Measurements from ENCODE around the gene HMSD. TPM values are rescaled to one million over a fixed set of nuclear protein-coding genes. Genes with fewer than 3 reads are reported as not detected.
"Not testable (repeated sequence)": the region's sequence is repeated elsewhere in the genome, so short reads cannot be mapped to it uniquely, and the experiment has no call there.

The HMSD gene
- total RNA-seq, 4 donors from 2014 or later = not detected

- Histone ChIP-seq H3K4me1 (no peaks in the 10 kb centered on the region), H3K36me3 (no peaks in the 10 kb centered on the region), H3K27me3 (no peaks in the 10 kb centered on the region), H3K9me3 (no peaks in the 10 kb centered on the region), H3K27ac (no peak overlapping the region), H3K4me3 (no peak overlapping the region)
- intact Hi-C loops (cut with DNase I; ENCODE audit: low total_unique reads) (no loop called here), in situ Hi-C loops (cut with MboI; ENCODE audit: low sequenced_read_pairs in 4 of 4) (no loop called here)
- TF ChIP-seq, protein P1, sequence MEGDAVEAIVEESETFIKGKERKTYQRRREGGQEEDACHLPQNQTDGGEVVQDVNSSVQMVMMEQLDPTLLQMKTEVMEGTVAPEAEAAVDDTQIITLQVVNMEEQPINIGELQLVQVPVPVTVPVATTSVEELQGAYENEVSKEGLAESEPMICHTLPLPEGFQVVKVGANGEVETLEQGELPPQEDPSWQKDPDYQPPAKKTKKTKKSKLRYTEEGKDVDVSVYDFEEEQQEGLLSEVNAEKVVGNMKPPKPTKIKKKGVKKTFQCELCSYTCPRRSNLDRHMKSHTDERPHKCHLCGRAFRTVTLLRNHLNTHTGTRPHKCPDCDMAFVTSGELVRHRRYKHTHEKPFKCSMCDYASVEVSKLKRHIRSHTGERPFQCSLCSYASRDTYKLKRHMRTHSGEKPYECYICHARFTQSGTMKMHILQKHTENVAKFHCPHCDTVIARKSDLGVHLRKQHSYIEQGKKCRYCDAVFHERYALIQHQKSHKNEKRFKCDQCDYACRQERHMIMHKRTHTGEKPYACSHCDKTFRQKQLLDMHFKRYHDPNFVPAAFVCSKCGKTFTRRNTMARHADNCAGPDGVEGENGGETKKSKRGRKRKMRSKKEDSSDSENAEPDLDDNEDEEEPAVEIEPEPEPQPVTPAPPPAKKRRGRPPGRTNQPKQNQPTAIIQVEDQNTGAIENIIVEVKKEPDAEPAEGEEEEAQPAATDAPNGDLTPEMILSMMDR (IDR thresholded peaks at IDR 0.05 in 4 of 5, conservative IDR thresholded peaks at IDR 0.05 in 1 of 5) = no peak
- no peak for TF ChIP-seq POLR2A (IDR thresholded peaks at IDR 0.05)
- ATAC-seq (no peak), DNase-seq (no peak)
Measured at GRCh38 chr18:63922049-63922448, 27.1 kb upstream of the HMSD start.

- no peak overlapping the region for H3K27ac ChIP-seq
- H3K4me3 ChIP-seq = no peak overlapping the region
- H3K27me3 ChIP-seq = no peaks in the 10 kb centered on the region
- H3K9me3 ChIP-seq = no peaks in the 10 kb centered on the region
- H3K36me3 ChIP-seq = no peaks in the 10 kb centered on the region
- intact Hi-C loops (cut with DNase I; ENCODE audit: low total_unique reads) = no loop called here
- in situ Hi-C loops (cut with MboI; ENCODE audit: low sequenced_read_pairs in 4 of 4) = no loop called here
- no peaks in the 10 kb centered on the region for H3K4me1 ChIP-seq
- no peak for DNase-seq
- ATAC-seq = no peak
- TF ChIP-seq, protein P1 (IDR thresholded peaks at IDR 0.05 in 4 of 5, conservative IDR thresholded peaks at IDR 0.05 in 1 of 5) = no peak
- TF ChIP-seq POLR2A (IDR thresholded peaks at IDR 0.05) = no peak
Measured at GRCh38 chr18:63924551-63924950, 24.6 kb upstream of the HMSD start.

GRCh38 chr18:63928331-63928730 lies 20.8 kb upstream of the HMSD start:
- Histone ChIP-seq H3K4me3 (no peak overlapping the region), H3K4me1 (no peaks in the 10 kb centered on the region), H3K27me3 (no peaks in the 10 kb centered on the region), H3K36me3 (no peaks in the 10 kb centered on the region), H3K27ac (no peak overlapping the region), H3K9me3 (no peaks in the 10 kb centered on the region)
- in situ Hi-C loops (cut with MboI; ENCODE audit: low sequenced_read_pairs in 4 of 4) (loop anchor here in 1 of 4 donors (25.0 kb wide), 1 partner anchor 91 kb away; no protein-coding TSS in a partner anchor), intact Hi-C loops (cut with DNase I; ENCODE audit: low total_unique reads) (no loop called here)
- TF ChIP-seq POLR2A (IDR thresholded peaks at IDR 0.05) = no peak
- TF ChIP-seq, protein P1 (IDR thresholded peaks at IDR 0.05 in 4 of 5, conservative IDR thresholded peaks at IDR 0.05 in 1 of 5) = no peak
- no peak for DNase-seq
- no peak for ATAC-seq

DNA sequence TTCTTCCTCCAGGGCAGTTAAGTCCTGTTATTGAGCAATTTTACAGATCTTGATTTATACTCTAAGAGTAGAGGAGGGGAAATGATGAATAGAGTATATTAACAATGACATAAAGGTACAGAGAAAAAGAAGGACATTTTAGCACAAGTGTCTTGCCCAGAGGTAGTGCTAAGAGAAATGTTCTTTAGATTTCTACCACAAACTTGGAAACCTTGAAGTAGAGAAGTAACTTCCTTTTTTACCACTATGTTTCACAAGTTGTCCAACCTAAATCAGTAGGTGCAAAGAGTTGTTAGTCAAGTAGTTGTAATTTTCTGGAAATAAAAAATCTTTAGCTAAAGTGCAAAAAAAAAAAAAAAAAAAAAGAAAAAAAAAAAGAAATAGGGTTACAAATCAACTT lies 19.7 kb upstream of the HMSD start:
- H3K4me3 ChIP-seq; DNase-seq; H3K36me3 ChIP-seq; H3K27me3 ChIP-seq; intact Hi-C loops (cut with DNase I; ENCODE audit: low total_unique reads); ATAC-seq; H3K4me1 ChIP-seq; H3K27ac ChIP-seq; H3K9me3 ChIP-seq: not testable (repeated sequence)
- in situ Hi-C loops (cut with MboI; ENCODE audit: low sequenced_read_pairs in 4 of 4) = loop anchor here in 1 of 4 donors (25.0 kb wide), 1 partner anchor 92 kb away; no protein-coding TSS in a partner anchor

DNA sequence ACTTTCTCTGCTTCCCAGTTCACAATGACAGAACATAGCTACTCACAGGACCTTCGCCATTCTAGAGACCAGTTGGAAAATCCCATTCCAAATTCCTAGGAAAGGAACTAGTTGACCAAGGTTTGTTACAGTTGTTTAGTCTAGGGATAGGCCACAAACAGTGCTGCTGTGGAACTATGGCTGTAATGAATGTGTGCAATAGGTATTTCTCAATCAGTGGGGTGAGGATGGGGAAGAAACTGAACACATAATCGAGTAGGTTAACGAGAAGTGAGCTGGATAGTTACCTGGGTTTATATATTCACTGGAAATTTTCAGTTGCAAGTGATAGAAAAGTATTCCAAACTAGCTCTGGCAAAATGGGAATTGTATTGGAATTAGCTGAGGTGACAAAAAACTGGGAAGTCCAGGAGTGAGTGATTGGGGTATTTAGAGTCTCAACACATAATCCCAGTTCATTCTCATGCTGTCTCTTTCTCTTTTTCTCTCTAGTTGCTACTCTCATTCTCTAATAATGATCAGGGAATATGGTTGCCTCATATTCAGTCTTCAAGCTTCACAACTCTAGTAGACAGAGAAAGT lies 18.2 kb upstream of the HMSD start:
- Histone ChIP-seq H3K4me3 (no peak overlapping the region), H3K36me3 (no peaks in the 10 kb centered on the region), H3K4me1 (no peaks in the 10 kb centered on the region), H3K9me3 (no peaks in the 10 kb centered on the region), H3K27me3 (no peaks in the 10 kb centered on the region), H3K27ac (no peak overlapping the region)
- in situ Hi-C loops (cut with MboI; ENCODE audit: low sequenced_read_pairs in 4 of 4) (loop anchor here in 1 of 4 donors (25.0 kb wide), 1 partner anchor 94 kb away; no protein-coding TSS in a partner anchor), intact Hi-C loops (cut with DNase I; ENCODE audit: low total_unique reads) (no loop called here)
- no peak for DNase-seq
- ATAC-seq = no peak
- TF ChIP-seq, protein P1 (IDR thresholded peaks at IDR 0.05 in 4 of 5, conservative IDR thresholded peaks at IDR 0.05 in 1 of 5) = no peak
- TF ChIP-seq POLR2A (IDR thresholded peaks at IDR 0.05) = no peak

All from gastrocnemius medialis (tissue), 4 donors.